SW480 (cell line): ENCODE results near the gene COL23A1.
A peak's percentile ranks its signal among the peaks of the same experiment; 100 is the strongest.

Experiments
- DNase-seq: peaks from one replicate; pipeline ENCODE4 v3.0.0-alpha.2; 2016; ENCODE audit warnings: low spot score

Gene COL23A1

DNA sequence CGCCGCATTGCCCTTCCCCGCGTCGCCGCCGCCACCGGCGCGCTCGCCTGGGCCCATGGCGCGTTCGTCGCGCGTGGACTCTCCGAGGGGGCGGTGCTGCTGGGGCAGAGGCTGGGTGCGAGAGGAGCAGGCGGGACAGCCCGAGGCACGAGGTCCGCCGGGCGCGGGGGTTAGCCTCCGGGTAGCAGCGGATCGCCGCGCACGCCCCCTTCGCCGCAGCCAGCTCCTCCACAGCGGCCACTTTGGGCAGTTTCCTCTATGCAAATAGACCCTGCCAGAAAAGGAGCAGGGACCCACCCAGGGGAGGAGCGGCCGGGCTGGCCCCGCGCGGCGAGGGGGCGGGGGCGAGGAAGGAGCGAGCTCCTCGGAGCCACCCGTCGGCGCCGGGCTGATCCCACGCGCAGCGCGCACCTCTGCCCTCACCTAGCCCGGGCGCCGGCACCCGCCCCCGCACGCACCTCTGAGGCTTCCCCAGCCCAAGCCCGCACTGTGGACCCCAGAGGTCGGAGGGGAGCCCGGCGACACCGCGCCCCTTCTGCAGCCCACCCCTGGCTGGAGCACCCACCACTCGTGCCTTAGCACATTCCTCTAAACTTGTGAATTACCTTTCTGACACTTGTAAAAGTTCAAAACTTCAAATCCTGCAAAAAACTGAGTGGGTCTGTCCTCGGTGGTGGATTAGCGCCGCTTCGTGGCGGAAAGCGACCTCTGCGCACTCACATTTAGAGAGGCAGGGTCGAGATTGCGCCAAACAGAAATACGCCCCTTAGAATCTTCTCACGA lies at the start of gene COL23A1:
Gene COL23A1 (minus strand): TSS at position 253 of the 783 bp plus-strand sequence.
- no peak for DNase-seq

DNA sequence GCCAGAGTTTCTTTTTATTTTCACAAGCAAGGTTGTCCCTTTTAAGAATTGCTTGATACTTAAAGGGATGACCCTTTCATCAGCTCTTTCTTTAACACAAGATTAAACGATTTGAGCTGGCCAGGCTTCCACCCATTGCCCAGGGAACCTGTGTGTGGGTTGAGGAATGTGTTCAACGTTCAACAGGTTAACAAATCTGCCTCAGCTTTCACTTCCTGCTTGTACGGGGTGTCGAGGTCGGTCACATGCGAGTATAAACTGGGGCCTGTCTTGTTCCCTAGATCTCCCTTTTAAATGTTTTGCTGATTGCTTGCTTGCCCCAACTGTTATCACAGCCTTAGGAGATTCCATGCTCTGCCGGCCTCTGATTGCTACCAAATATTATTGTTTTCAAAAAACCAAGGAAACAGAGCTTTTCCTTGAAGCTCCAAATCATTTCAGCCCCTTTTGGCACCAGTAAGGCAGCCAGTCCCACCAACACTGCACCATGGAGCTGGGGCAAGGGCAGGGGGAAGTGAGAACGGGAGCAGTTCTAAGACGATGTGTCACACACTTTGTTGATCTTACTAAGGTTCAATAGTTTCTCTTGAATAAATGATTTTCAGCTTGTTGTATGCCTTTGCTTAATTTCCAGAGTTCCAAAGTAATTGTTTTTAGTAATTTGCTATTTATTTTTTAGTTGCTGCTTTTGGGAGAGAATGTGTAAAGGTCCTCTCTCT lies 47.3 kb upstream of the COL23A1 start:
- DNase-seq, result no peak

DNA sequence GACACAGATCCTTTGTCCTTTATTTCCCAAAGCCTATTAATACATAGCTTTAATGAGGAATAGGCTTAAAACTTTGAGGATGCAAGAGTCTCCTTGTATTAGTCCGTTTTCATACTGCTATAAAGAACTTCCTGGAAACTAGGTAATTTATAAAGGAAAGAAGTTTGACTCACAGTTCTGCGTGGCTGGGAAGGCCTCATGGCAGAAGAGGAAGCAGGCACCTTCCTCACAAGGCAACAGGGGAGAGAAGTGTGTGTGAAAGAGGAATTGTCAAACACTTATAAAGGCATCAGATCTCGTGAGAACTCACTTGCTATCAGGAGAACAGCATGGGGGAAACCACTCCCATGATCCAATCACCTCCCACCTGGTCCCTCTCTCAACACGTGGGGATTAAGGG lies 42.1 kb upstream of the COL23A1 start:
- DNase-seq, result no peak

DNA sequence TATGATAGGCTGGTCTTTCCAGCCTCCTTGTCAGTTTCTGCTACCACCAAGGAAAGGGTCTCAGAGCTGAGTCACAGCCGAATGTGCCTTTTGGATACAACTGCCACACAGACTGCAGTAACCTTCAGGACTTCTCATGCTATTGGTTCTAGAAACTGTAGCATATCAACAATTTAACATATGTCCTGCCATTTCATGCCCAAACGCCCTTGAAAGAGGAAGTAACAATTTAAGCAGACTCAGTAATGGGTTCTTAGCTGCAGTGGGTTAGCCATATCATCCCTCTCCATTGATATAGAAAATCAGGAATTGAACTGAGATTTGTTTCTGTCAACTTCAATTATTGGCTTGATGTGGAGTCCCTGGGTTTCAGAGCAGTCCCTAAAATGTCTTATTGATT lies 40.8 kb upstream of the COL23A1 start:
- no peak for DNase-seq

DNA sequence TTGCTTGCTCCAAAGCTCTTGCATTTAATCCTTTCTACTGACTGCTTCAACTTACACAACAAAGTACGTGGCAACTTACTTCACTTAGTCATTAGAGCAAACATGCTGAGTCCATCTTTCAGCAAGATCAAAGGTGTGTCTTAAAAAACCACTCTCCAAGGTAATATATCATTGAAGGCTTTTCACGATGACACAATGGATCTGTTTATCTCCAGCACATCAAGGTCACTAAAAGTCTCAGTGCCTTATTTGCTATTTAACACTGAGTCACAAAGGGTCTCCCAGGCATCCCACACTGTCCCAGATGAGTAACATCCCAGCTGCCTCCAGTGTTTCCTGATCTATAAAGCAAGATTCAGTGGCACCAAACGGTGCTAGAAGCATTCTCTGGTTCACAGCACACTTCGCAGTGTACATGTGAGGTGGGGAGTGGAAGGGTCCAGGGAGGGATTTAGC lies 40.3 kb upstream of the COL23A1 start:
- DNase-seq, result peak; percentile 87

DNA sequence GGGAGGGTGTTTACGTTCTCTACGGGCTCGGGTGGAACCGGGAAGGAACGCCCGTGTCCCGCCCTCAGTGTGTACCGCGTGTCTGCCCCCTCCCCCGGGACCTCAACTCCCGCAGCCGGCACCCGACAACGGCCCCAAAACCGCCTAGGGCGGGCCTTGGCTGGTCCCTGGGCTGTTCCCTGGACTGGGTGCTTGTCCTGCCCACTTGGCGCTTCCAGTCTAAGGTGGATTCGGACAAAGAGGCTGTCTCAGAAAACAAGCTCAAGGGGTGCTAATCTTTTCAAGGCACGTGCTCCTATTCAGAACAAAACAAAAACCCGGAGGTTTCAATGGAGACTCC lies 37.0 kb upstream of the COL23A1 start:
- DNase-seq, result no peak

DNA sequence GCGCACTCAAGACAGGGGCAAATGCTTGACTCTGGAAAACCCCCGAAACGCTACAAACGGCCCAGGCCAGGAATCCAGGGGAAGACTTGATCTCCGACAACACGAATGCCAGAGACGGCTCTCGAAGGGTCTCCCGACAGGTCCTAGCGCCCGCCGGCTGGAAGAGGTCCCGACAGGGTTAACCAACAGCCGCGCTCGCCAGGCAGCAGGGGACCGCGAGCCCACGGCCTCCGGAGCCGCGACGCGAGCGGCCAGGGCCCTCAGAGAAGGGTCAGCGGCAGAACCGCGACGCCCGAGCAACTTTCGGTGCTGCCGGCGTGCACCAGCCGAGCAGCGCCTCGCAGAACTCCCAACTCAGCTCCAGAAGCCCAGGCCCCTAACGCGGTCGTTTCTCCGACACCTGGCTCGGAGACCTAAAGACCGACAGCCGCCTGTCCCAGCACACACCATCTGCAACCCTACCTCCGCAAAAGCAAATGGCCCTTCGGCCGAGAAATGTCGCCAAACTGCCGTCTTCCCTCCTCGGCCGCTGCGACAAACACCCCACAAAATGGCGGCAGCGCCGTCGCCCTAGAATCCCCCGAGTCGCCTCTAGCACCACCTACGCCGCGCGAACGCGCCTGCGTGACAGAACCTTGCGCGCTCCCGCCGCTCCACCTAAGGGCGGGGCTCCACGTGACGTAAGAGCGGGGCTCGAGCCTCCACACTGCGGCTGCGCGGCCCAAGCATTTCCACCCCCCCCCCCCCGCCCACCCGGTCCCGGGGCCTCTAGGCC lies 36.5 kb upstream of the COL23A1 start, which contains the start of gene CLK4:
Gene CLK4 (minus strand): TSS at position 567 of the 775 bp plus-strand sequence. CDS start 3,634 bp downstream, outside the sequence.
- peak; percentile 92 for DNase-seq

DNA sequence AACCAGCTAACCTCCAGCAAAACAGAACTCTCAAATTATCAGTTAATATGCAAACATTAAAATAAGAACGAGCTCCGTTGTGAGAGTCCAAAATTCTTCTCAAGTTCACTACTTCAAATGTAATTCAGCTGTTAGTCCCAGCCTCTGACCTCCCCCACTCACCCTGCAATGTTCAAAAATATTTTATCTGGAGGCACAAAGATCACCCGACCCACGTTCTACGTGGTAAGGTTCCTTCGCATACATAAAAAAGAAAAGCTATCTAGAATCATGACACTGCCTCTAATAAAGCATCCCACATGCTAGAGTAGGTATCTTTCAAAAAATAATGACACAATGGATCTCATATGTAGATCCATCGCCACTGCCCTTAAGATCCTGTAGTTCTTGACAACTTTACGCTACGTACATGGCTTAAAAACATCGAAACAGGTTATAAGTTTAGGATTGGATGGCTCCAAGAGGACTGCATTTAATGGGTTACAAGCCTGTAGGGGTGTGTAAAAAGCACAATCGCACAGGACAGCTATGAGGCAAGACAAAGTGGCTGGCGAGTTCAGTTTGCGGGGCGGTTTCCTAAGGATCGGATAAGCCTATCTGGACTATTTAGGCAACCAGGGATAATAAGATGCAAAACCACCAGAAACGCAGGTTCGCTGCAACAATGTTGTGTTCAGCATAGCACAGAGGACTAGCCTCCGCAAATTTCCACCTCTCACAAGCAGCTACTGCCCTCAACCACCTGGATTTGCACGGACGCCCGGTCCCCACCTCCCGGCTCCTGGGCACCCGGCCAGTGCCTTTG lies 35.7 kb upstream of the COL23A1 start:
- DNase-seq, result peak; percentile 40

DNA sequence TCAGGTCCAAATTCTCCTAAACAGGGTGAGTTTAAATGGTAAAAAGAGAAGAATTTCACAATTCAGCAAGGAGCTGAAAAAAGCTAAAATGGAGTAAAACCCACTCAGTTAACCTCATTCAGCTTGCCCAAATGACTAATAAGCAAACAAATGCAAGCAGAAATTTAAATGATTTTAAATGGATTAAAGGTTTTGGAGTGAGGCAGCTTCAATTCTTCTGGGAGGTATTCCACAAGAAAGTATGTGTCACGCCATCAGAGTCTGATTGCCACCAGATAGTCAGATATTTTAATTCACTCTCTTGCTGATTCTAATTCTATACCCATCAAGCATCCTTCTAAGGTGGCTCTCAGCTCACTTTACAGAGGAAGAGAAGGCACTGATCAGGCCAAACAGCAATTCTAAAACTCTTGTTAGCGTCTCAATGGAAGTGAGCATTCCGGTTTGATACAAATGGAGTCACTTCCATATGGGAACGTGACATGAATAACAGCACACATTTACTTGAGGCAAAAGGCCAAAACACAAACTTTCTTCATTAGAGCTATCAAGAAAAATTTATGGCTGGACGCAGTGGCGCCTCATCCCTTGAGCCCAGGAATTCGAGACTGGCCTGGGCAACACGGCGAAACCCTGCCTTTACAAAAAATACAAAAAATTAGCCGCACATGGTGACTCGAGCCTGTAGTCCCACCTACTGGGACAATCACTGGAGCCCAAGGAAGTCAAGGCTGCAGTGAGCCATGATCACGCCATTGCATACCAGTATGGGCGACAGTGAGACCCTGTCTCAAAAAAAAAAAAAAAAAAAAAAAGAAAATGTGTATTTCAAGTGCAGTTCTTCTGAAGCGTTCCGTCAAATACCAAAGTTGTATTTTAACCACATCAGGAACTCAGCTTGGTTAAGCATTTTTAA lies 34.7 kb upstream of the COL23A1 start:
- no peak for DNase-seq

DNA sequence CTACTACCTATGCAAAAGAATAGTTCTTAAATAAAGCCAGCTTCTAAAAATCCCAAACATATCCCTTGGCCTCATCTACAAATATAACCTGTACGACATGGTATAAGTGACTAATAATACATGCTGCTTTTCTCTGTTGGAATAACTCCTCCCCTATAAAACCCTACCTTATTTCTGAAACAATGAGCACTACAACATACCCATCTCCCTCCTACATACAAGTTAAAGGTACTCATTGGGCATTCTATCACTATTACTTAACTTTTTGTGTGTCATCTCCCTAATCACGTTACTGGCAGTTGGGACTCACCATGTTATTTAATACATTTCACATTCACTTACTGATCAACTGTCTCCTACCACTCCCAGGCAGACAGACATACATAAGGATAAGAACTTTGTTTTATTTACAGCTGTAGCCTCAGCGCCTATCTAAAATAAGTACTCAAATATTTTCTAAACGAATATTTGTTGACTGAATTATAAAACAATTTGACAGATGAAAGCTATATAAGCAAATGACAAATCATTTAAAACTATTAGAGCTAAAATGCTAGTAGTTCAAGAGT lies 32.6 kb upstream of the COL23A1 start:
- no peak for DNase-seq

DNA sequence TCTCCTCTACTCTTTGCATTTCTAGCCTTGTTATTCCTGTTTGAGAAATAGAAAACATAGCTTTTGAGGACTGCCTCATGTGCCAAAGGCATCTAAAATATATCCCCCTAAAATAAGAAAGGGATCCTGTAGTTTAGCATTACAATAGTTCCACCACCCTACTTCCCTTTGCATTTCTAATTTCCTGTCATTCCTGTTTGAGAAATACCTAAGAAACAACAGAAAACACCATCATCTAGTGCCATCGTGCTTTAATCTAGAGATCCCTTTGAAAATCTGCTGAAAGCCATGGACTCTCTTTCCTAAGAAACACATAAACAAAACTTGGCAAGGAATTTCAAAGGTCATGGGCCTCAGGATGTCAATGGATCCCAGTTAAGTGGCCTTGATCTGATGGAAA lies 29.2 kb upstream of the COL23A1 start:
- DNase-seq, result no peak

DNA sequence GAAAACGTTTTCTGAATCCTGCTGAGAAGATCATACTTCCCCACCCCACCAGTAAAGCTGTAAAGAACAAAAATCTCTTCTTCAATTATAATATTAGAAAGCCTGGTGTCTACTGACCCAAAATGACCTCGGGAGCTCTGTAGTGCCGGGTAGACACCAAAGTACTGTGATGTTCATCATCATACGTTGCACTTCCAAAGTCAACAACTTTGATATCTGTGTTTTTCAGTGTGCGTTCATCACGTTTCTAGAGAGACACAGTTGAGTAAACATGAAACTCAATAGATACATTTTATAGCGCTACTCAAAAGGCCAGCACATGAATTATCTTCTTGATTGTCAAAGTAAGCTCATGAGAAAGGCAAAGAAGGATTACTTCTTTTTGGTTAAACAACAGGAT lies 22.1 kb upstream of the COL23A1 start:
- DNase-seq, result no peak

DNA sequence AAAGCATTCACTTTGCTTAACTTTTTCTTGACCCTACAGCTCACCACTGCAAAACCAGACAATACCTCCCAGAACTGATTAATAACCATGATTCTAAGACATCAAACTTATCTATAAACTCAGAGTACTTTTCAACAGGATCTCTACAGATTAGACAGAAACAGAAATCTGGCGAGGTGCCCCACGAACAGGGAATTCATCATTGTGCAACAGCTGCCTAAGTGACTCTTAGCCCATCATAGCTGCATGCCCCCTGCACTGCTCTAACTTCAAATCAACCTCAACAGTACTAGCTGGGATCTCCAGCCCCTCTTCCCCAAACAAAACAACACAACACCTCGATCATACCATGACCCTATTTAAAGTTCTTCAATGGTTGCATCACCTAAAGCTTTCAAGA lies 16.1 kb upstream of the COL23A1 start:
- DNase-seq, result no peak

DNA sequence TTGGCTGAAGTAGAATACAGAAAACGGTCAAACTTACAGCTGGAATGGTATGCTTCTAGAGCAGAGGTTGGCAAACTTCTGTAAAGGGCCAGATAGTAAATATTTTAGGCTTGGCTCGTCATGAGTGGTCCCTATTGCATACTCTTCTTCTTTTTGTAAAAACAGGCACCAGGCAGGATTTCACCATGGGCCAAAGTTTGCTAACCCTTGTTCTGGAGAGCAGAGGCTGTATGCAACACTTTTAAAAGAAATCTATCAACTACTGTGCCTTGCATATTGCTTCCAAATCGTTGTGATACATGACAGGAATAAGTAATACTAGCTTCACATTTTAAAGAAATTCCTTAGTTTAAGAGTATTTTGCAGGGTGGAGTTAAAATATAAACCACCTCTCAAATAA lies 15.6 kb upstream of the COL23A1 start:
- no peak for DNase-seq

DNA sequence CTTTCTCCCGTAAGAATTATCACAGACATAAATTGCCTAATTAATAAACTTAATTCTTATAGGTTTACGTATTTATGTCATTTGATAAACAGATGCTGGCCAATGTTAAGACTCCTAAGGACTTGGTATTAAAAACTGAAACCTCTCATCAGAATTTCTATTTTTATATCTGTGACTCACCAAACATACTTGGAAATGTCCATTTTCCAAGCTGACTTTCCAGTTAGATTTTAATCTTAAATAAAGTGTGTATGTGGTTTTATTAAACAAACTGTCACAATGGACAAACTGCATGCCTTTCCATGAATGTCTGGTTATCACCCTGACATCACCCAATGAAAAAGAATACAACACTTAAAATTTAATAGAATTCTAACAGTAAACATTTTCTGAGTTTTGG lies 12.6 kb upstream of the COL23A1 start:
- DNase-seq, result no peak

DNA sequence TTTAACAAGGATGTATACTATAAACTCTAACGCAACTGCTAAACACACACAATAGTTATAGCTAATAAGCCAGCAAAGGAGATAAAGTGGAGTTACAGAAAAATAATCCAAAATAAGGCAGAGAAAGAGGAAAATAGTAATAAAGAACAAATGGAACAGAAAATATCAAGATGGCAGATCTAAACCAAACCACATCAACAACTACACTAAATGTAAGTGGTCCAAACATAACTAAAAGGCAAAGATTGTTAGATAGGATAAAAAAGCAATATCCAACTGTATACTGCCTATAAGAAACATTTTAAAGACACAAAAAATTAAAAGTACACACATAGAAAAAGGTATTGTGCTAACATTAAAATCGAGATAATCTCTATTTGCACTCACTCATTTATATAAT lies 5.6 kb upstream of the COL23A1 start:
- DNase-seq, result no peak

DNA sequence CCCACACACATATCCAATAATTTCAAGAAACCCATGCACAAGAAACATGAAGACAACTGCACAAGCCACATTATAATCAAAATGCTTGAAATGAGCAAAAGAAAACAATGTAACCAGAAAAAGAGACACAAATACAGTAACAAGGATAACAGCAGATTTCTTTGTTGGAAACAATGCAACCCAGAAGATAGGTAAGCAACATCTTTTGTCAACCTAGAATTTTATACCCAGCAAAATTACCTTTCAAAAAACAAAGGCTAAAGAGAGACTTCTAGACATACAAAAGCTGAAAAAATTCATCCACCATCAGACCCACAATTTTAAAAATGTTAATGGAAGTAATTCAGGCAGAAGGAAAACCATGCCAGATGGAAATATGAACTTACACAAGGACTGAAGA lies 5.0 kb upstream of the COL23A1 start:
- no peak for DNase-seq

DNA sequence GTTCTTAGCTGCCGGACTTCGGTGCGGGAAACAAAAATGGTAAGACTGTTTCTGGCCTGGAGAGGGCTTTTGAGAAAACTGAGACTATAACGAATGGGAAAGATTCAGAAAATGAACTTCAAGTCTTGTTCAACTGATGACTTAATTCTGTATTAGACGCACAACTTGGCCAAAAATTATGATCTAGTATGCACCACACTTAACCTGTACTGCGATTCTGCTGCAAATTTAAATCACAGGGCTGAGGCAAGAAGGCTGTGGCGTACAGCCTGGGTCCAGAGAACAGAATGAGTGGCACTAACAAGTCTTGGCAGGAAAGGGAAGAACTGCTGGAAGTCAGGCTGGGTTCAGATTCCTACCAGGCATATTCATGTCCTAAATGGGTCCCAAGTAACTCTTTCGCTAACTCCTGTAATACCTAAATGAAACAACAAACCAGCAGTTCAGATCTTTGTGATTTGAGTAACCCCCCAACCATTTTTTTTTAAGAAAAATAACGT lies 781 bp upstream of the COL23A1 start:
- no peak for DNase-seq

DNA sequence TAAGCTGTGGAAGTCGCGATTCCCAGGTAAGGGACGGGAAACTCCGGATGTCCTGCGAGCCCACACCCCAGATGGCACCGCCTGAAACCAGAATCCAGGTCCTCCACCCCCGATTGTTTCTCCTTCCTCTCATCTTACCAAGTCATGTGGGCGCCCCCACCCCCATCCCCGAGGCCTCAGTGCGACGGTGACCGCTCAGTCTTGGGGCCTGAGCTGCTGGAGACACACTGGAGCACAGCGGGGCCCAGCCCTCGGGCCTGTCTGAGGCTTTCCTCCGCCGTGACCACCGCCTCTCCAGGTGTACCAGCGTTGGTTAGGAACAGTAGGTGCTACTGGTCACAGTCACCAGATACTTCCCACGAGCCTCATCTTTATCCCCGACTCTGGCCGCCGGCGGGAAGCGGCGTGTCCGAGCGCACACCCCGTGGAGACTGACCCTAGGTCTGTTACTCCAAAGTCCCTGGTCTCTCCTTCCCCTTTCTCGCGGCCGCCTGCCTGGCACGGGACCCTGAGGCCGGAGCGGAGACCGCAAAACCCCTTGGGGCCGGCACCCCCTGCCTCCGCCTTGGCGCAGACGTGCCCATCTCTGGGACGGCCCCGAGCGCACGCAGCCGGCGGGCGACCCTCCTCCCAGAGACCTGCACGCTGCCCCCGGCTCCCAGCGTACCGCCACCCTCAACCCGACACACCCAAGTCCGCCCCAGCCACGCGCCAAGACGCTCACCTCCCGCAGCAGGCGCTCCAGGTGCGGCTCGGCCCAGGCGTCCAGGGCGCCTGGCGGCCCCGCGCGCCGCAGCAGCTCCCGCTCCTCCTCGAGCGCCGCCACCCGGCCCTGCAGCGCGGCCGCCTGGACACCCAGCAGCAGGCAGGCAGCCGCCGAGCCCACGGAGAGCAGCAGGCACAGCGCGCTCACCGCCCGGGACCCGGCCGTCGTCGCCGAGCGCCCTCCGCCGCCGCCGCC lies 733 bp downstream of the COL23A1 start:
- no peak for DNase-seq
